ENCODE results near the gene MYT1. TPM values are rescaled to one million over a fixed set of nuclear protein-coding genes. Genes with fewer than 3 reads are reported as not detected.

Gene MYT1
- total and polyA plus RNA-seq, 2 of the 13 experiments (the other 11 are each of a cell fraction or from before 2014, with no cell fraction given) = 0.58 to 2.5 TPM

DNA sequence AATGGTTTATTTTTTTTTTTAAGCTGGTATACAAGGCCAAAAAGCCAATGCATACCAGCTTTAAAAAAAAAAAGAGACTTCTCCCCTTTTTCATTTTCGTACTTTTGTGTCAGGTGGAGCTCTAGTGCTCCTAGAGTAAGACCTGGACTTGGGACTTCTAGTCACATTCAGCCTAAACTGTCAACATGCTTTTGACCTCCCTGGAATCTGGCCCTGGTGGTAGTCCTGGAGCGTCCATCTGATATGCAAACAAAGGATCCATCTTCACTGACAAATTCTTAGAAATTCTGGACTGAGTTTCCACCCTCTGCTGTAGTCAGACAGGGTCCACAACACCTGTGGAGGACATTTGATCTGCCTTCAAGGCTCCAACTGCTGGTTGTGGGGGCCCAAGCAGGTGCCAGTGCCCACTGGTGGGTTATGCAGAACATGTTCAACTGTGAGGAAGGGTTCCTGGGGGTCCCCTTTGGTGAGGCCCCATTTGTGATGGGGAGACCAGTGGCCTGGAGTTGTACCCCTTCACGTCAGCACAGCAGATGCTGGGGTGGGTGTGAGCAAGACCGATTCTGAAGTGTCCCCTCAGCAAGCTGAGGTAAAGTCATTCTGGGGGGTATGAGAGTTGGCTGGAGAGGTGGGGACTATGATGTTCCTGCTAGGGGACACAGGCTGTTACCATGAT is 78.7 kb downstream of the MYT1 start (continued):
- TF ChIP-seq ZNF282 (IDR thresholded peaks at IDR 0.05; ENCODE audit: partially characterized antibody) (no peak), MTA1 (CRISPR knock-in tag; IDR thresholded peaks at IDR 0.05; ENCODE audit: borderline replicate concordance) (peak; percentile 88), SMAD9 (CRISPR knock-in tag; IDR thresholded peaks at IDR 0.05) (no peak), TMF1 (CRISPR knock-in tag; IDR thresholded peaks at IDR 0.05; ENCODE audit: low read depth) (no peak), AKAP8 (CRISPR knock-in tag; IDR thresholded peaks at IDR 0.05) (0 out of 2 replicates have a peak, but pooled peaks have one; percentile 71), ZNF441 (CRISPR knock-in tag; IDR thresholded peaks at IDR 0.05; ENCODE audit: borderline replicate concordance) (peak; percentile 78), EEA1 (CRISPR knock-in tag; IDR thresholded peaks at IDR 0.05; ENCODE audit: borderline replicate concordance) (no peak), ZNF292 (CRISPR knock-in tag; IDR thresholded peaks at IDR 0.05; ENCODE audit: borderline replicate concordance, low read depth) (peak; percentile 93; the same call in 1 of the 2 replicates), ZNF713 (CRISPR knock-in tag; IDR thresholded peaks at IDR 0.05) (no peak), HOXD1 (CRISPR knock-in tag; IDR thresholded peaks at IDR 0.05) (peak; percentile 99), RBM22 (optimal IDR thresholded peaks at IDR 0.05; ENCODE audit: low read length) (no peak), SAFB2 (CRISPR knock-in tag; IDR thresholded peaks at IDR 0.05; ENCODE audit: borderline replicate concordance, low read depth) (no peak)
- TF ChIP-seq, protein P1, sequence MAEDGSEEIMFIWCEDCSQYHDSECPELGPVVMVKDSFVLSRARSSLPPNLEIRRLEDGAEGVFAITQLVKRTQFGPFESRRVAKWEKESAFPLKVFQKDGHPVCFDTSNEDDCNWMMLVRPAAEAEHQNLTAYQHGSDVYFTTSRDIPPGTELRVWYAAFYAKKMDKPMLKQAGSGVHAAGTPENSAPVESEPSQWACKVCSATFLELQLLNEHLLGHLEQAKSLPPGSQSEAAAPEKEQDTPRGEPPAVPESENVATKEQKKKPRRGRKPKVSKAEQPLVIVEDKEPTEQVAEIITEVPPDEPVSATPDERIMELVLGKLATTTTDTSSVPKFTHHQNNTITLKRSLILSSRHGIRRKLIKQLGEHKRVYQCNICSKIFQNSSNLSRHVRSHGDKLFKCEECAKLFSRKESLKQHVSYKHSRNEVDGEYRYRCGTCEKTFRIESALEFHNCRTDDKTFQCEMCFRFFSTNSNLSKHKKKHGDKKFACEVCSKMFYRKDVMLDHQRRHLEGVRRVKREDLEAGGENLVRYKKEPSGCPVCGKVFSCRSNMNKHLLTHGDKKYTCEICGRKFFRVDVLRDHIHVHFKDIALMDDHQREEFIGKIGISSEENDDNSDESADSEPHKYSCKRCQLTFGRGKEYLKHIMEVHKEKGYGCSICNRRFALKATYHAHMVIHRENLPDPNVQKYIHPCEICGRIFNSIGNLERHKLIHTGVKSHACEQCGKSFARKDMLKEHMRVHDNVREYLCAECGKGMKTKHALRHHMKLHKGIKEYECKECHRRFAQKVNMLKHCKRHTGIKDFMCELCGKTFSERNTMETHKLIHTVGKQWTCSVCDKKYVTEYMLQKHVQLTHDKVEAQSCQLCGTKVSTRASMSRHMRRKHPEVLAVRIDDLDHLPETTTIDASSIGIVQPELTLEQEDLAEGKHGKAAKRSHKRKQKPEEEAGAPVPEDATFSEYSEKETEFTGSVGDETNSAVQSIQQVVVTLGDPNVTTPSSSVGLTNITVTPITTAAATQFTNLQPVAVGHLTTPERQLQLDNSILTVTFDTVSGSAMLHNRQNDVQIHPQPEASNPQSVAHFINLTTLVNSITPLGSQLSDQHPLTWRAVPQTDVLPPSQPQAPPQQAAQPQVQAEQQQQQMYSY (CRISPR knock-in tag; IDR thresholded peaks at IDR 0.05) = peak; percentile 67; the same call in 1 of the 2 replicates
- TF ChIP-seq, protein P2, sequence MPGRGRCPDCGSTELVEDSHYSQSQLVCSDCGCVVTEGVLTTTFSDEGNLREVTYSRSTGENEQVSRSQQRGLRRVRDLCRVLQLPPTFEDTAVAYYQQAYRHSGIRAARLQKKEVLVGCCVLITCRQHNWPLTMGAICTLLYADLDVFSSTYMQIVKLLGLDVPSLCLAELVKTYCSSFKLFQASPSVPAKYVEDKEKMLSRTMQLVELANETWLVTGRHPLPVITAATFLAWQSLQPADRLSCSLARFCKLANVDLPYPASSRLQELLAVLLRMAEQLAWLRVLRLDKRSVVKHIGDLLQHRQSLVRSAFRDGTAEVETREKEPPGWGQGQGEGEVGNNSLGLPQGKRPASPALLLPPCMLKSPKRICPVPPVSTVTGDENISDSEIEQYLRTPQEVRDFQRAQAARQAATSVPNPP (CRISPR knock-in tag; IDR thresholded peaks at IDR 0.05) = 0 out of 2 replicates have a peak, but pooled peaks have one; percentile 15
- TF ChIP-seq, protein P3, sequence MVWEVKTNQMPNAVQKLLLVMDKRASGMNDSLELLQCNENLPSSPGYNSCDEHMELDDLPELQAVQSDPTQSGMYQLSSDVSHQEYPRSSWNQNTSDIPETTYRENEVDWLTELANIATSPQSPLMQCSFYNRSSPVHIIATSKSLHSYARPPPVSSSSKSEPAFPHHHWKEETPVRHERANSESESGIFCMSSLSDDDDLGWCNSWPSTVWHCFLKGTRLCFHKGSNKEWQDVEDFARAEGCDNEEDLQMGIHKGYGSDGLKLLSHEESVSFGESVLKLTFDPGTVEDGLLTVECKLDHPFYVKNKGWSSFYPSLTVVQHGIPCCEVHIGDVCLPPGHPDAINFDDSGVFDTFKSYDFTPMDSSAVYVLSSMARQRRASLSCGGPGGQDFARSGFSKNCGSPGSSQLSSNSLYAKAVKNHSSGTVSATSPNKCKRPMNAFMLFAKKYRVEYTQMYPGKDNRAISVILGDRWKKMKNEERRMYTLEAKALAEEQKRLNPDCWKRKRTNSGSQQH (CRISPR knock-in tag; IDR thresholded peaks at IDR 0.05; ENCODE audit: low read depth) = no peak
- TF ChIP-seq, protein P4, sequence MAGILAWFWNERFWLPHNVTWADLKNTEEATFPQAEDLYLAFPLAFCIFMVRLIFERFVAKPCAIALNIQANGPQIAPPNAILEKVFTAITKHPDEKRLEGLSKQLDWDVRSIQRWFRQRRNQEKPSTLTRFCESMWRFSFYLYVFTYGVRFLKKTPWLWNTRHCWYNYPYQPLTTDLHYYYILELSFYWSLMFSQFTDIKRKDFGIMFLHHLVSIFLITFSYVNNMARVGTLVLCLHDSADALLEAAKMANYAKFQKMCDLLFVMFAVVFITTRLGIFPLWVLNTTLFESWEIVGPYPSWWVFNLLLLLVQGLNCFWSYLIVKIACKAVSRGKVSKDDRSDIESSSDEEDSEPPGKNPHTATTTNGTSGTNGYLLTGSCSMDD (CRISPR knock-in tag; IDR thresholded peaks at IDR 0.05) = no peak

Data from HepG2 (cell line).